Erythroblast (primary cell): ENCODE results near the gene TYMP.

Experiments
- GATA1 ChIP-seq: IDR thresholded peaks from 2 replicates; pipeline ENCODE4 v1.6.1; 2011; ENCODE audit warnings: low read depth, mild to moderate bottlenecking, control low read depth, low read length, moderate library complexity
- POLR2A ChIP-seq: IDR thresholded peaks from 2 replicates; pipeline ENCODE4 v1.6.1; 2011; ENCODE audit warnings: mild to moderate bottlenecking, low read length

DNA sequence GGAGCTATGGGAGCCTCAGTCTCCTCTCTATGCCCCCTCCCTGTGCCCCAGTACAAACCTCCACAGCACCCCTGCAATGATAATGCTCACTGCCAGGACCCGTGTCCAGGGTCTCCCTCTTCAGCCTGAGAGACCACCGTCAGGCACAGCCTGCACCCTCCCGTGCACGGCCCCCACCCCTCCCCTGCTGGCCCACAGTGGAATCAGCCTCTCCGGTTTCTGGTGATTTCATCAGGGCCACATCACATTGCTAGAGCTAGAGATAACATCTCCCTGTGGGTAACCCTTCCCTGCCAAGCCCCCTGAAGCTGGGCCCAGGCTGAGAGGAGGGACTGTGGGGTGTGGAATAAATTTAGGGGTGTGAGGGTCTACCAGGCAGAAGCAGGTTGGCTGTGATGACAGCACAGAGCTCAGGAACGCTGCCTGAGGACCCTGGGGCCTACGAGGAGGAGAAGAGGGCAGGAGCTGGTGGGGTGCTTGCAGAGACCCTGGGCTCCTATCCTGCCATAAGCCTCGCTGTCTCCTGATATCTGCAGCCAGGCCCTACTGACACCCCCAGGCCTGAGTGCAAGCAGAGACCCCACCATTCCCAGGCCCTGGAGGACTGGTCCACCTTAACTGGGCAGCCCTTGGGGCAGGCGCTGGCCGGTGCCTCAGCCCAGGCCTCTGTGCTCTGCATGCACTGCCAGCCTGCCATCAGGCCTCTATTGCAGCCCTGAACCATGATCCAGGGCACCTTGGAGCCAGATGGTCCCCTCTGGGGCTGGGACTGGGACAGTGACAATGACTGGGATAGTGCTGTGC lies 15.9 kb upstream of the TYMP start, which contains the start of gene KLHDC7B:
- TF ChIP-seq POLR2A, result no peak
- no peak for TF ChIP-seq GATA1
